Keratinocyte (primary cell): ENCODE measurements around the gene SLC35G1. TPM values are rescaled to one million over a fixed set of nuclear protein-coding genes. Genes with fewer than 3 reads are reported as not detected.

Source experiments
- DNase-seq: peaks from one replicate; pipeline ENCODE4 v3.0.0-alpha.2; 2011; ENCODE audit warnings: low read depth, missing footprints, low spot score
- FAIRE-seq: peaks from 2 replicates; lab custom pipeline; 2011; peaks lifted over from hg19 to GRCh38; lab: Jason Lieb, UNC
- H2AFZ ChIP-seq: 2 replicates; pipeline ENCODE4 v1.6.0; 2012; ENCODE audit warnings: low read length, control low read depth, inconsistent platforms; ENCODE audit not compliant: control insufficient read depth
- H3K27ac ChIP-seq: 2 replicates; pipeline ENCODE4 v1.5.1; 2011; ENCODE audit warnings: low read length; ENCODE audit not compliant: control insufficient read depth, insufficient read depth
- H3K27me3 ChIP-seq: 3 replicates; pipeline ENCODE4 v1.6.0; 2011; ENCODE audit warnings: low read length; ENCODE audit not compliant: control insufficient read depth, insufficient read depth; ENCODE audit errors: extremely low read depth
- H3K36me3 ChIP-seq, 2 experiments: 2 replicates in 1 of 2; 3 replicates in 1 of 2; pipeline ENCODE4 v1.5.1; 2011; ENCODE audit warnings: low read length in 2 of 2, mild to moderate bottlenecking in 1 of 2; ENCODE audit not compliant: control insufficient read depth in 2 of 2, insufficient read depth in 2 of 2; ENCODE audit errors: extremely low read depth in 1 of 2
- H3K4me1 ChIP-seq: 3 replicates; pipeline ENCODE4 v1.5.1; 2011; ENCODE audit warnings: low read length; ENCODE audit not compliant: control insufficient read depth, insufficient read depth; ENCODE audit errors: extremely low read depth
- H3K4me2 ChIP-seq: 3 replicates; pipeline ENCODE4 v1.6.0; 2011; ENCODE audit warnings: low read depth, low read length; ENCODE audit not compliant: control insufficient read depth, insufficient read depth; ENCODE audit errors: extremely low read depth
- H3K4me3 ChIP-seq, 3 experiments: fragments of 200-600 bp in 1 of 3; sonication (generic) in 1 of 3; 2 replicates in 2 of 3; 3 replicates in 1 of 3; pipeline ENCODE4 v1.5.1; 2011 to 2016; ENCODE audit warnings: low read length in 3 of 3, mild to moderate bottlenecking in 3 of 3, control low read depth in 2 of 3, inconsistent platforms in 1 of 3, low read depth in 1 of 3, mixed read lengths in 1 of 3, mixed run types in 1 of 3, moderate library complexity in 1 of 3; ENCODE audit not compliant: control insufficient read depth in 2 of 3, insufficient read depth in 2 of 3; ENCODE audit errors: extremely low read depth in 1 of 3
- H3K79me2 ChIP-seq: 2 replicates; pipeline ENCODE4 v1.6.0; 2012; ENCODE audit warnings: low read length; ENCODE audit not compliant: control insufficient read depth, insufficient read depth
- H3K9ac ChIP-seq: 3 replicates; pipeline ENCODE4 v1.6.0; 2011; ENCODE audit warnings: low read length; ENCODE audit not compliant: control insufficient read depth, insufficient read depth; ENCODE audit errors: extremely low read depth
- H3K9me1 ChIP-seq: 3 replicates; pipeline ENCODE4 v1.6.0; 2011; ENCODE audit warnings: low read length; ENCODE audit not compliant: control insufficient read depth, insufficient read depth; ENCODE audit errors: extremely low read depth
- H3K9me3 ChIP-seq: 2 replicates; pipeline ENCODE4 v1.5.1; 2012; ENCODE audit warnings: low read depth, low read length; ENCODE audit not compliant: control insufficient read depth
- H4K20me1 ChIP-seq: 3 replicates; pipeline ENCODE4 v1.6.0; 2011; ENCODE audit warnings: low read length; ENCODE audit not compliant: control insufficient read depth, insufficient read depth; ENCODE audit errors: extremely low read depth
- CTCF ChIP-seq, 3 experiments: IDR thresholded peaks in 1 of 3; conservative IDR thresholded peaks in 1 of 3; optimal IDR thresholded peaks in 1 of 3; 2 replicates in 2 of 3; 3 replicates in 1 of 3; pipeline versions ENCODE3 to v1.5.1; 2011; ENCODE audit warnings: low read length in 3 of 3, mild to moderate bottlenecking in 3 of 3, moderate library complexity in 2 of 3, control low read depth in 1 of 3, inconsistent platforms in 1 of 3; ENCODE audit not compliant: insufficient read depth in 2 of 3; ENCODE audit errors: extremely low read depth in 1 of 3
- EZH2 ChIP-seq: IDR thresholded peaks from one replicate; pipeline ENCODE4 v1.6.1; 2012; ENCODE audit warnings: inconsistent platforms, mild to moderate bottlenecking, low read length, moderate library complexity
- dilution Hi-C: fragments of 300-500 bp; cut with MboI; formaldehyde crosslinking; loops from one replicate; pipeline ENCODE4 v1.7.0; 2020; ENCODE audit warnings: low sequenced_read_pairs; ENCODE audit not compliant: extremely low pct_ligation_motif_present
- polyA plus RNA-seq, 5 experiments: library from polyadenylated mRNA; depleted of rRNA in 3 of 5; stranded (reverse) in 3 of 5; stranded (forward) in 1 of 5; unstranded in 1 of 5; fragments of >200 nt; gene quantifications; 1 replicate in 1 of 5; 2 replicates in 3 of 5; 3 replicates in 1 of 5; pipeline versions ENCODE4 v1.2.1 to v1.2.3, GENCODE V29; 2011 to 2012; ENCODE audit warnings: missing spikeins in 2 of 5, low read depth in 1 of 5, low replicate concordance in 1 of 5

The SLC35G1 gene
- polyA plus RNA-seq, 1 donor (not counting 4 experiments of a cell fraction or from before 2014, with no cell fraction given), result 5.9 TPM

DNA sequence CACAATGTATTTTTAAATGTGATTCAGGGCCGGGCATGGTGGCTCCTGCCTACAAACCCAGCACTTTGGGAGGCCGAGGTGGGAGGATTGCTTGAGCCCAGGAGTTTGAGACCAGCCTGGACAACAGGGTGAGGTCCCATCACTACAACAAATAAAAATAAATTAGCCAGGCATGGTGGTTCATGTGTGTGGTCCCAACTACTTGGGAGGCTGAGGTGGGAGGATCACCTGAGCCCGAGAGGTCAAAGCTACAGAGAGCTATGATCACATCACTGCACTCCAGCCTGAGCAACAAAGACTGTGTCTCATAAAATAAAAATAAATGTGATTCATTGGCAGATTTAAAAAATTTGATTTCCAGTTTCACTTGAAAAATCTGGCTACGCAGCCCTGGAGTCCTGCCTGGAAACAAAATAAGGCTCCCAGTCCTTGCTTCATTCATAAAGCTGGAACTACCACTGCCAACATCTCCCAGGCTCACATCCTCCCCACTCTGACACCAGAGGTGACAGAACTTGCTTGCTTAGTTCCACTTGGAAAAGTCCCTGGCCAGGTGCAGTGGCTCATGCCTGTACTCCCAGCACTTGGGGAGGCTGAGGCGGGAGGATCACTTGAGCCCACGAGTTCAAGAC, 27.9 kb upstream of the SLC35G1 start:
- Histone ChIP-seq H3K36me3 (no peaks in the 10 kb centered on the region), H2AFZ (no peak overlapping the region), H3K27ac (no peak overlapping the region), H4K20me1 (no peaks in the 10 kb centered on the region), H3K4me2 (no peak overlapping the region), H3K9ac (no peak overlapping the region), H3K79me2 (no peaks in the 10 kb centered on the region), H3K4me3 (no peak overlapping the region), H3K9me1 (no peaks in the 10 kb centered on the region), H3K4me1 (no peaks in the 10 kb centered on the region), H3K9me3 (no peaks in the 10 kb centered on the region), H3K27me3 (no peaks in the 10 kb centered on the region)
- no peak for DNase-seq
- FAIRE-seq, result no peak
- TF ChIP-seq CTCF (optimal IDR thresholded peaks at IDR 0.05 in 1 of 3, IDR thresholded peaks at IDR 0.05 in 1 of 3, conservative IDR thresholded peaks at IDR 0.05 in 1 of 3; ENCODE audit: extremely low read depth in 1 of 3, insufficient read depth in 2 of 3, low read length in 3 of 3) (no peak), EZH2 (no peak)
- dilution Hi-C loops, result no loop called here

DNA sequence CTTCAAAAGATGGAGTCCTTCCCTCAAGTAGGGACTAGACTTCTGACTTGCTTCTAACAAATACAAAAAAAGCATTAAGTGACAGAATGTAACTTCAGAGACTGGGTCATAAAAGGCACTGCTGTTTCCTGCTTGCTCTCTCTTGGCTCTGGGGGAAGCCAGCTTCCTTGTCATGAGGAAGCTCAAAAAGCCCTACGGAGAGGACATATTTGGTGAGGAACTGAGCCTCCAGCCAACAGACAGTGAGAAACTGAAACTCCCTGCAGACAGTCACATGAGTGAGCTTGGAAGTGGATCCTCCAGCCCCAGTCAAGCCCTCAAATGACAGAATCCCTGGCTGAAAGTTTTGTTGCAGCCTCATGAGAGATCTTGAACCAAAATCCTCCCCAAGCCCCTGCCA, 26.3 kb upstream of the SLC35G1 start:
- DNase-seq (no peak), FAIRE-seq (no peak)
- TF ChIP-seq CTCF (optimal IDR thresholded peaks at IDR 0.05 in 1 of 3, IDR thresholded peaks at IDR 0.05 in 1 of 3, conservative IDR thresholded peaks at IDR 0.05 in 1 of 3; ENCODE audit: extremely low read depth in 1 of 3, insufficient read depth in 2 of 3, low read length in 3 of 3), result no peak
- no peak for TF ChIP-seq EZH2

More for the DNA sequence above, 26.3 kb upstream of the SLC35G1 start:
- Histone ChIP-seq H4K20me1 (no peaks in the 10 kb centered on the region), H2AFZ (no peak overlapping the region), H3K27me3 (no peaks in the 10 kb centered on the region), H3K9me1 (no peaks in the 10 kb centered on the region), H3K36me3 (no peaks in the 10 kb centered on the region), H3K4me3 (no peak overlapping the region), H3K27ac (no peak overlapping the region), H3K9ac (no peak overlapping the region), H3K9me3 (no peaks in the 10 kb centered on the region), H3K4me1 (no peaks in the 10 kb centered on the region), H3K79me2 (no peaks in the 10 kb centered on the region), H3K4me2 (no peak overlapping the region)
- dilution Hi-C loops, result no loop called here
